HL-60 (cell line): Measurements from ENCODE around the gene GRID1.

Experiments used
- POLR2AphosphoS5 ChIP-seq: IDR thresholded peaks from 2 replicates; pipeline ENCODE4 v1.6.1; 2012; ENCODE audit warnings: low read depth
- REST ChIP-seq: IDR thresholded peaks from 2 replicates; pipeline ENCODE4 v1.6.1; 2012; ENCODE audit warnings: low read depth; ENCODE audit not compliant: insufficient replicate concordance
- SPI1 ChIP-seq: IDR thresholded peaks from 2 replicates; pipeline ENCODE4 v1.6.1; 2012; ENCODE audit warnings: low read depth, mild to moderate bottlenecking, borderline replicate concordance

- TF ChIP-seq SPI1 (no peak), REST (no peak), POLR2AphosphoS5 (no peak)
These were observed 70.8 kb downstream of the GRID1 start for GRCh38 chr10:86295791-86296190.
